K562 (cell line): Measurements from ENCODE around the gene METTL18. TPM values are rescaled to one million over a fixed set of nuclear protein-coding genes. Genes with fewer than 3 reads are reported as not detected.

ENCODE experiments used
- CTBP1 ChIP-seq: fragments of 450-650 bp; IDR thresholded peaks from 2 replicates; pipeline ENCODE4 v1.6.1; 2016; ENCODE audit warnings: borderline replicate concordance
- DEAF1 ChIP-seq: fragments of 450-650 bp; formaldehyde crosslinking; IDR thresholded peaks from 2 replicates; pipeline ENCODE4 v1.4.0; 2020; ENCODE audit warnings: mild to moderate bottlenecking, moderate library complexity
- HMG20B ChIP-seq: fragments of 250-450 bp; sonication (Bioruptor Pico); IDR thresholded peaks from 2 replicates; pipeline ENCODE4 v1.5.0; 2021; ENCODE audit warnings: mild to moderate bottlenecking
- MEIS2 ChIP-seq: fragments of 450-650 bp; IDR thresholded peaks from 2 replicates; pipeline ENCODE4 v1.6.1; 2014; ENCODE audit warnings: mild to moderate bottlenecking; ENCODE audit not compliant: partially characterized antibody
- PCBP1 ChIP-seq: fragments of 200-400 bp; formaldehyde crosslinking; IDR thresholded peaks from 2 replicates; pipeline ENCODE4 v1.6.1; 2018; ENCODE audit warnings: mild to moderate bottlenecking, low read depth, low read length; ENCODE audit not compliant: poor library complexity, severe bottlenecking
- PHB2 ChIP-seq: fragments of 450-650 bp; IDR thresholded peaks from 2 replicates; pipeline ENCODE4 v1.6.1; 2017; ENCODE audit warnings: low read depth
- POLR3G ChIP-seq: IDR thresholded peaks from 2 replicates; pipeline ENCODE4 v1.6.1; 2011; ENCODE audit not compliant: insufficient read length, insufficient replicate concordance; ENCODE audit errors: extremely low read depth
- PPARD ChIP-seq: fragments of 250-450 bp; sonication (Bioruptor Pico); IDR thresholded peaks from 2 replicates; pipeline ENCODE4 v1.8.0; 2022; ENCODE audit warnings: inconsistent platforms, mild to moderate bottlenecking, moderate library complexity
- RBM34 ChIP-seq: fragments of 200-400 bp; formaldehyde crosslinking; IDR thresholded peaks from 2 replicates; pipeline ENCODE4 v1.6.1; 2018; ENCODE audit warnings: low read length, borderline replicate concordance; ENCODE audit not compliant: insufficient read depth
- SMARCA4 ChIP-seq: fragments of 450-650 bp; IDR thresholded peaks from 2 replicates; pipeline ENCODE4 v1.6.1; 2016
- SMARCB1 ChIP-seq: IDR thresholded peaks from 2 replicates; pipeline ENCODE4 v1.6.1; 2011; ENCODE audit warnings: improper control_type of control experiment, low read depth; ENCODE audit not compliant: insufficient read length
- TBL1XR1 ChIP-seq, 2 experiments: IDR thresholded peaks; 2 replicates each; pipeline ENCODE4 v1.6.1; 2012; ENCODE audit warnings: improper control_type of control experiment in 2 of 2, low read length in 2 of 2, mild to moderate bottlenecking in 1 of 2
- ZC3H11A ChIP-seq: IDR thresholded peaks from 2 replicates; pipeline ENCODE4 v1.6.1; 2012; ENCODE audit warnings: low read depth, low read length, improper control_type of control experiment
- polyA plus RNA-seq, 8 experiments: library from polyadenylated mRNA; depleted of rRNA in 4 of 8; stranded (reverse) in 5 of 8; unstranded in 3 of 8; fragments of >200 nt; fragmentation: Nextera tagmentation in 2 of 8; fragmentation: Illumina TruSeq in 1 of 8; extraction: Ambion mirVana in 2 of 8; extraction: Trizol in 1 of 8; gene quantifications; 2 replicates each; pipeline versions ENCODE4 v1.2.1 to v1.2.3, GENCODE V29; 2011 to 2014; ENCODE audit warnings: inconsistent platforms in 1 of 8, missing spikeins in 1 of 8
- total RNA-seq, 7 experiments: library from RNA; depleted of rRNA in 6 of 7; stranded (reverse); fragments of >200 nt in 6 of 7; fragmentation: Illumina TruSeq in 2 of 7; extraction: Trizol in 2 of 7; gene quantifications; 2 replicates each; pipeline versions ENCODE4 v1.2.1 to v1.2.3, GENCODE V29; 2011 to 2021; ENCODE audit warnings: low replicate concordance in 1 of 7
- TF ChIP-seq, protein P1 (sequence below): fragments of 200-600 bp; sonication (generic); IDR thresholded peaks from one replicate; pipeline ENCODE4 v1.6.1; 2012; ENCODE audit warnings: mild to moderate bottlenecking, low read depth, low read length, inconsistent platforms

METTL18 gene
- total and polyA plus RNA-seq, 9 of the 15 experiments (the other 6 are each of a cell fraction or from before 2014, with no cell fraction given) = 9.5 to 40.2 (median 14.7) TPM

GRCh38 chr1:169834869-169835268, 40.2 kb upstream of the METTL18 start (continued):
- TF ChIP-seq, protein P1, sequence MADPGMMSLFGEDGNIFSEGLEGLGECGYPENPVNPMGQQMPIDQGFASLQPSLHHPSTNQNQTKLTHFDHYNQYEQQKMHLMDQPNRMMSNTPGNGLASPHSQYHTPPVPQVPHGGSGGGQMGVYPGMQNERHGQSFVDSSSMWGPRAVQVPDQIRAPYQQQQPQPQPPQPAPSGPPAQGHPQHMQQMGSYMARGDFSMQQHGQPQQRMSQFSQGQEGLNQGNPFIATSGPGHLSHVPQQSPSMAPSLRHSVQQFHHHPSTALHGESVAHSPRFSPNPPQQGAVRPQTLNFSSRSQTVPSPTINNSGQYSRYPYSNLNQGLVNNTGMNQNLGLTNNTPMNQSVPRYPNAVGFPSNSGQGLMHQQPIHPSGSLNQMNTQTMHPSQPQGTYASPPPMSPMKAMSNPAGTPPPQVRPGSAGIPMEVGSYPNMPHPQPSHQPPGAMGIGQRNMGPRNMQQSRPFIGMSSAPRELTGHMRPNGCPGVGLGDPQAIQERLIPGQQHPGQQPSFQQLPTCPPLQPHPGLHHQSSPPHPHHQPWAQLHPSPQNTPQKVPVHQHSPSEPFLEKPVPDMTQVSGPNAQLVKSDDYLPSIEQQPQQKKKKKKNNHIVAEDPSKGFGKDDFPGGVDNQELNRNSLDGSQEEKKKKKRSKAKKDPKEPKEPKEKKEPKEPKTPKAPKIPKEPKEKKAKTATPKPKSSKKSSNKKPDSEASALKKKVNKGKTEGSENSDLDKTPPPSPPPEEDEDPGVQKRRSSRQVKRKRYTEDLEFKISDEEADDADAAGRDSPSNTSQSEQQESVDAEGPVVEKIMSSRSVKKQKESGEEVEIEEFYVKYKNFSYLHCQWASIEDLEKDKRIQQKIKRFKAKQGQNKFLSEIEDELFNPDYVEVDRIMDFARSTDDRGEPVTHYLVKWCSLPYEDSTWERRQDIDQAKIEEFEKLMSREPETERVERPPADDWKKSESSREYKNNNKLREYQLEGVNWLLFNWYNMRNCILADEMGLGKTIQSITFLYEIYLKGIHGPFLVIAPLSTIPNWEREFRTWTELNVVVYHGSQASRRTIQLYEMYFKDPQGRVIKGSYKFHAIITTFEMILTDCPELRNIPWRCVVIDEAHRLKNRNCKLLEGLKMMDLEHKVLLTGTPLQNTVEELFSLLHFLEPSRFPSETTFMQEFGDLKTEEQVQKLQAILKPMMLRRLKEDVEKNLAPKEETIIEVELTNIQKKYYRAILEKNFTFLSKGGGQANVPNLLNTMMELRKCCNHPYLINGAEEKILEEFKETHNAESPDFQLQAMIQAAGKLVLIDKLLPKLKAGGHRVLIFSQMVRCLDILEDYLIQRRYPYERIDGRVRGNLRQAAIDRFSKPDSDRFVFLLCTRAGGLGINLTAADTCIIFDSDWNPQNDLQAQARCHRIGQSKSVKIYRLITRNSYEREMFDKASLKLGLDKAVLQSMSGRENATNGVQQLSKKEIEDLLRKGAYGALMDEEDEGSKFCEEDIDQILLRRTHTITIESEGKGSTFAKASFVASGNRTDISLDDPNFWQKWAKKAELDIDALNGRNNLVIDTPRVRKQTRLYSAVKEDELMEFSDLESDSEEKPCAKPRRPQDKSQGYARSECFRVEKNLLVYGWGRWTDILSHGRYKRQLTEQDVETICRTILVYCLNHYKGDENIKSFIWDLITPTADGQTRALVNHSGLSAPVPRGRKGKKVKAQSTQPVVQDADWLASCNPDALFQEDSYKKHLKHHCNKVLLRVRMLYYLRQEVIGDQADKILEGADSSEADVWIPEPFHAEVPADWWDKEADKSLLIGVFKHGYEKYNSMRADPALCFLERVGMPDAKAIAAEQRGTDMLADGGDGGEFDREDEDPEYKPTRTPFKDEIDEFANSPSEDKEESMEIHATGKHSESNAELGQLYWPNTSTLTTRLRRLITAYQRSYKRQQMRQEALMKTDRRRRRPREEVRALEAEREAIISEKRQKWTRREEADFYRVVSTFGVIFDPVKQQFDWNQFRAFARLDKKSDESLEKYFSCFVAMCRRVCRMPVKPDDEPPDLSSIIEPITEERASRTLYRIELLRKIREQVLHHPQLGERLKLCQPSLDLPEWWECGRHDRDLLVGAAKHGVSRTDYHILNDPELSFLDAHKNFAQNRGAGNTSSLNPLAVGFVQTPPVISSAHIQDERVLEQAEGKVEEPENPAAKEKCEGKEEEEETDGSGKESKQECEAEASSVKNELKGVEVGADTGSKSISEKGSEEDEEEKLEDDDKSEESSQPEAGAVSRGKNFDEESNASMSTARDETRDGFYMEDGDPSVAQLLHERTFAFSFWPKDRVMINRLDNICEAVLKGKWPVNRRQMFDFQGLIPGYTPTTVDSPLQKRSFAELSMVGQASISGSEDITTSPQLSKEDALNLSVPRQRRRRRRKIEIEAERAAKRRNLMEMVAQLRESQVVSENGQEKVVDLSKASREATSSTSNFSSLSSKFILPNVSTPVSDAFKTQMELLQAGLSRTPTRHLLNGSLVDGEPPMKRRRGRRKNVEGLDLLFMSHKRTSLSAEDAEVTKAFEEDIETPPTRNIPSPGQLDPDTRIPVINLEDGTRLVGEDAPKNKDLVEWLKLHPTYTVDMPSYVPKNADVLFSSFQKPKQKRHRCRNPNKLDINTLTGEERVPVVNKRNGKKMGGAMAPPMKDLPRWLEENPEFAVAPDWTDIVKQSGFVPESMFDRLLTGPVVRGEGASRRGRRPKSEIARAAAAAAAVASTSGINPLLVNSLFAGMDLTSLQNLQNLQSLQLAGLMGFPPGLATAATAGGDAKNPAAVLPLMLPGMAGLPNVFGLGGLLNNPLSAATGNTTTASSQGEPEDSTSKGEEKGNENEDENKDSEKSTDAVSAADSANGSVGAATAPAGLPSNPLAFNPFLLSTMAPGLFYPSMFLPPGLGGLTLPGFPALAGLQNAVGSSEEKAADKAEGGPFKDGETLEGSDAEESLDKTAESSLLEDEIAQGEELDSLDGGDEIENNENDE = no peak
- TF ChIP-seq TBL1XR1 (IDR thresholded peaks at IDR 0.05; ENCODE audit: low read length in 2 of 2) (no peak), PHB2 (no peak), DEAF1 (CRISPR knock-in tag) (no peak), CTBP1 (no peak), PPARD (CRISPR knock-in tag) (no peak), SMARCA4 (no peak), HMG20B (CRISPR knock-in tag) (no peak), MEIS2 (no peak), ZC3H11A (no peak), PCBP1 (no peak), SMARCB1 (no peak), RBM34 (no peak), POLR3G (no peak)
